ENCODE measurements around the gene KLHL21.
"Not testable (repeated sequence)": the region's sequence is repeated elsewhere in the genome, so short reads cannot be mapped to it uniquely, and the experiment has no call there.

KLHL21 gene

GRCh38 chr1:6624710-6625583 lies 22.3 kb upstream of the KLHL21 start, which contains the start of gene THAP3:
Gene THAP3 (plus strand): TSS chr1:6624868. CDS start chr1:6625219, 351 bp downstream.
- DNase-seq, result peak; percentile 84 to 89 (median 85)

- DNase-seq, result no peak
These were observed 20.7 kb upstream of the KLHL21 start for GRCh38 chr1:6623269-6623965.

GRCh38 chr1:6622396-6623152 lies 19.9 kb upstream of the KLHL21 start:
- no peak for DNase-seq

- no peak for DNase-seq
These were observed 19.0 kb upstream of the KLHL21 start for GRCh38 chr1:6621429-6622391.

GRCh38 chr1:6619045-6619444 lies 16.4 kb upstream of the KLHL21 start:
- DNase-seq, result no peak

GRCh38 chr1:6614929-6615785 lies 12.5 kb upstream of the KLHL21 start:
- DNase-seq, result peak in 1 of 3 experiments; percentile 13

- DNase-seq, result peak in 2 of 3 experiments; percentile 57 to 70
These were observed 11.6 kb upstream of the KLHL21 start for GRCh38 chr1:6614019-6614928.

GRCh38 chr1:6613361-6614018 lies 10.8 kb upstream of the KLHL21 start, which contains the start of gene PHF13:
Gene PHF13 (plus strand): TSS chr1:6613731. CDS start chr1:6614067, 336 bp downstream.
- DNase-seq, result peak; percentile 98 to 99 (median 99)

- DNase-seq, result peak; percentile 58 to 89 (median 88)
These were observed 10.1 kb upstream of the KLHL21 start for GRCh38 chr1:6612641-6613360.

GRCh38 chr1:6603915-6604558 lies 1.4 kb upstream of the KLHL21 start:
- no peak for DNase-seq

- peak in 1 of 3 experiments; percentile 45 for DNase-seq
These were observed 707 bp upstream of the KLHL21 start for GRCh38 chr1:6603238-6603914.

GRCh38 chr1:6601923-6602668 lies 573 bp downstream of the KLHL21 start:
- DNase-seq, result peak; percentile 49 to 86 (median 85)

- peak in 2 of 3 experiments; percentile 35 to 57 for DNase-seq
These were observed 1.4 kb downstream of the KLHL21 start for GRCh38 chr1:6601049-6601922.

- peak in 1 of 3 experiments; percentile 36 for DNase-seq
These were observed 2.1 kb downstream of the KLHL21 start for GRCh38 chr1:6600410-6601048.

GRCh38 chr1:6599991-6600390 lies 2.7 kb downstream of the KLHL21 start:
- DNase-seq, result not testable (repeated sequence)
